Kidney (tissue), 22 donors: ENCODE data around the gene RAP1A. TPM values are rescaled to one million over a fixed set of nuclear protein-coding genes. Genes with fewer than 3 reads are reported as not detected.
A peak's percentile ranks its signal among the peaks of the same experiment; 100 is the strongest.

Experiments
- DNase-seq, 5 donors: peaks; one replicate each; pipeline ENCODE4 v3.0.0-alpha.2; 2013 to 2020
- FAIRE-seq: peaks from 2 replicates; lab custom pipeline; 2012; peaks lifted over from hg19 to GRCh38; lab: Jason Lieb, UNC
- H3K27ac ChIP-seq, 2 donors: one replicate each; pipeline ENCODE4 v1.7.0; 2013; ENCODE audit warnings: low read depth in 2 of 2, low read length in 2 of 2, inconsistent platforms in 1 of 2
- H3K27me3 ChIP-seq: one replicate; pipeline ENCODE4 v1.7.1; 2013; ENCODE audit warnings: low read length, inconsistent platforms; ENCODE audit not compliant: control insufficient read depth, insufficient read depth
- H3K36me3 ChIP-seq, 3 donors: one replicate each; pipeline versions ENCODE4 v1.7.0 to v1.7.1; 2013; ENCODE audit warnings: low read length in 3 of 3, control low read depth in 1 of 3, inconsistent platforms in 1 of 3; ENCODE audit not compliant: insufficient read depth in 3 of 3, control insufficient read depth in 2 of 3
- H3K4me1 ChIP-seq, 3 donors: one replicate each; pipeline versions ENCODE4 v1.7.0 to v1.7.1; 2013; ENCODE audit warnings: low read length in 3 of 3, inconsistent platforms in 1 of 3, low read depth in 1 of 3; ENCODE audit not compliant: control insufficient read depth in 2 of 3, insufficient read depth in 2 of 3
- H3K4me3 ChIP-seq, 3 donors: one replicate each; pipeline versions ENCODE4 v1.7.0 to v1.8.1; 2013; ENCODE audit warnings: low read length in 3 of 3, control low read depth in 1 of 3, inconsistent platforms in 1 of 3
- H3K9ac ChIP-seq, 3 donors: one replicate each; pipeline versions ENCODE4 v1.7.0 to v1.7.1; 2013; ENCODE audit warnings: low read length in 3 of 3, control low read depth in 1 of 3, inconsistent platforms in 1 of 3
- H3K9me3 ChIP-seq, 3 donors: one replicate each; pipeline versions ENCODE4 v1.7.0 to v1.7.1; 2013; ENCODE audit warnings: low read length in 3 of 3, control low read depth in 1 of 3, inconsistent platforms in 1 of 3; ENCODE audit not compliant: control insufficient read depth in 2 of 3, insufficient read depth in 1 of 3
- CTCF ChIP-seq: IDR thresholded peaks from 3 replicates; pipeline ENCODE4 v1.5.1; 2012; ENCODE audit warnings: mild to moderate bottlenecking, moderate library complexity, borderline replicate concordance; ENCODE audit not compliant: insufficient read depth; ENCODE audit errors: extremely low read depth
- intact Hi-C: fragments of 100-400 bp; cut with DNase I; formaldehyde crosslinking; loops from one replicate; pipeline ENCODE4 v1.11.1; 2022
- long read RNA-seq, 10 donors: library from polyadenylated mRNA in 1 of 10; unstranded in 1 of 10; transcript quantifications; one replicate each; pipeline ENCODE4 v2.0.0 and lab custom pipeline, GENCODE V29; 2021 to 2026
- polyA plus RNA-seq: library from polyadenylated mRNA; stranded (reverse); fragments of 350-450 nt; fragmentation: Illumina TruSeq; extraction: RNeasy Lipid Tissue Mini Kit (QIAGEN cat#74804); gene quantifications from one replicate; pipeline ENCODE4 v1.2.3, GENCODE V29; 2014; ENCODE audit warnings: low read depth, low replicate concordance; ENCODE audit not compliant: insufficient read depth
- total RNA-seq: library from RNA; stranded (reverse); fragmentation: NEBNext Ultra II Directional; extraction: Animal tissue kit (Norgen Biotek cat#: 25700); gene quantifications from one replicate; pipeline ENCODE4 v1.2.1, GENCODE V29; 2021
- donor health status: control.
- donor health status: control.
- donor health status: control.
- donor health status: control.
- donor health status: control.
- donor health status: DM: yes; HTN: yes; CAD: no.
- donor health status: Normal renal cell carcinoma (clear cell type).

RAP1A gene
- 91.3 TPM for total RNA-seq
- polyA plus RNA-seq: 55.8 TPM
- long read RNA-seq, donor 1, full-length matches to known transcripts: 9 of 16 reads
- long read RNA-seq, donor 1, partial matches to known transcripts: 7 of 16 reads
- long read RNA-seq, donor 1, other reads (novel, unspliced or antisense): 0 of 16 reads
- long read RNA-seq, donor 2, full-length matches to known transcripts: 23 of 47 reads
- long read RNA-seq, donor 2, partial matches to known transcripts: 24 of 47 reads
- long read RNA-seq, donor 2, other reads (novel, unspliced or antisense): 0 of 47 reads
- long read RNA-seq, donor 3, full-length matches to known transcripts: 27 of 47 reads
- long read RNA-seq, donor 3, partial matches to known transcripts: 20 of 47 reads
- long read RNA-seq, donor 3, other reads (novel, unspliced or antisense): 0 of 47 reads
- long read RNA-seq, donor 4, full-length matches to known transcripts: 21 of 42 reads
- long read RNA-seq, donor 4, partial matches to known transcripts: 21 of 42 reads
- long read RNA-seq, donor 4, other reads (novel, unspliced or antisense): 0 of 42 reads
- long read RNA-seq, donor 5, full-length matches to known transcripts: 2 of 2 reads
- long read RNA-seq, donor 5, partial matches to known transcripts: 0 of 2 reads
- long read RNA-seq, donor 5, other reads (novel, unspliced or antisense): 0 of 2 reads
- long read RNA-seq, donor 6, full-length matches to known transcripts: 44 of 92 reads
- long read RNA-seq, donor 6, partial matches to known transcripts: 48 of 92 reads
- long read RNA-seq, donor 6, other reads (novel, unspliced or antisense): 0 of 92 reads
- long read RNA-seq, donor 7, full-length matches to known transcripts: 21 of 31 reads
- long read RNA-seq, donor 7, partial matches to known transcripts: 4 of 31 reads
- long read RNA-seq, donor 7, other reads (novel, unspliced or antisense): 6 of 31 reads
- long read RNA-seq, donor 8, full-length matches to known transcripts: 27 of 27 reads
- long read RNA-seq, donor 8, partial matches to known transcripts: 0 of 27 reads
- long read RNA-seq, donor 8, other reads (novel, unspliced or antisense): 0 of 27 reads
- long read RNA-seq, donor 9, full-length matches to known transcripts: 20 of 28 reads
- long read RNA-seq, donor 9, partial matches to known transcripts: 8 of 28 reads
- long read RNA-seq, donor 9, other reads (novel, unspliced or antisense): 0 of 28 reads
- long read RNA-seq, donor 10, full-length matches to known transcripts: 10 of 22 reads
- long read RNA-seq, donor 10, partial matches to known transcripts: 12 of 22 reads
- long read RNA-seq, donor 10, other reads (novel, unspliced or antisense): 0 of 22 reads

DNA sequence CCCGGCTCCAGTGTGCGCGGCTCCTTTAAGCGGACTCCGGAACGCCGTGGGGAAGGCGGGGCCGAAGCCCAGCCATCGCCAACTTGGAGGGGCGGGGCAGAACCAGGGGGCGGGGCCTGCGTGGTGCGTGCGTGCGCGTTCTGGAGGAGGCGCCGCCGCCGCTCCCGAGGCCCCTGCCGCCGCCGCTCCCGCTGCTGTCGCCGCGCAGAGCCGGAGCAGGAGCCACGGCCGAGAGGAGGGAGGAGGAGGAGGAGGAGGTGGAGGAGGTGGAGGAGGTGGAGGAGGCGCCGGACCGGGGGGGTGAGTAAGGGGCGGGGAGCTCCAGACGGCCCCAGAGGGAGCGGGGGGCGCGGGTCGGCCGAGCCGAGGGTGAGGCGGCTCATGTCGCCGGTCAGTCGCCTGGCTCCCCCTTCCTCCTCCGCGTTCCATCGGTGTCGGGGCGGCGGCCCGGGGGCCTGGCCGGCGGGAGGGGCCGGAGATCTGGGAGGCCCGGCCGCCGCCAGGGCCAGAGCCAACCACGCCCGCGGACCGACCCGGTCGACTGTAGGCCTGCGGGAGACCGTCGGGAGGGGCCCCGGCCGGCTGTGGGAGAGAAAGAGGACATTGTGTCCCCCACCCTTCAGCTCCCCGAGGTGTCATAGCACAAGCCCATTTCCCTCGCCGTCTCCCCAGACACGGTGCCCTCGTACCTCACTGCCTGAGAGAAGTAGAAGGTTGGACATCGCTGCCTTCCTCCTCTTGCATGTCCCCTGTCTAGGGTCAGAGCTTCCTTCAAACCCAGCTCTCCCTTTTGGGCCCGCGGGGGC lies at the start of gene RAP1A:
RAP1A (plus strand) TSS at position 155 of the 806 bp plus-strand sequence. CDS start 71,572 bp downstream, outside the sequence.
- Histone ChIP-seq H3K27me3 (no peaks in the 10 kb centered on the region), H3K9ac (peak within 1 kb of the TSS; percentile 71 to 81 (median 80)), H3K27ac (peak within 1 kb of the TSS; percentile 82 to 89), H3K36me3 (no peaks in the 10 kb centered on the region), H3K4me3 (peak within 1 kb of the TSS; percentile 88 to 94 (median 88)), H3K4me1 (peaks cover 0 to 11% (median 11%) of the 10 kb centered on the region in 3 donors), H3K9me3 (no peaks in the 10 kb centered on the region)
- DNase-seq: peak; percentile 95 to 99 (median 97)
- no peak for TF ChIP-seq CTCF
- intact Hi-C loops: no loop called here
- FAIRE-seq: no peak

- H3K4me1 ChIP-seq: peaks cover 0 to 4% (median 0%) of the 10 kb centered on the region in 3 donors
- no peak for TF ChIP-seq CTCF
- H3K9me3 ChIP-seq: no peaks in the 10 kb centered on the region
- FAIRE-seq: no peak
- intact Hi-C loops: no loop called here
- no peak overlapping the region for H3K27ac ChIP-seq
- DNase-seq: no peak
- no peaks in the 10 kb centered on the region for H3K27me3 ChIP-seq
- no peak overlapping the region for H3K9ac ChIP-seq
- H3K36me3 ChIP-seq: no peaks in the 10 kb centered on the region
- H3K4me3 ChIP-seq: no peak overlapping the region
Observed at GRCh38 chr1:111569913-111570312, 49.7 kb upstream of the RAP1A start.

DNA sequence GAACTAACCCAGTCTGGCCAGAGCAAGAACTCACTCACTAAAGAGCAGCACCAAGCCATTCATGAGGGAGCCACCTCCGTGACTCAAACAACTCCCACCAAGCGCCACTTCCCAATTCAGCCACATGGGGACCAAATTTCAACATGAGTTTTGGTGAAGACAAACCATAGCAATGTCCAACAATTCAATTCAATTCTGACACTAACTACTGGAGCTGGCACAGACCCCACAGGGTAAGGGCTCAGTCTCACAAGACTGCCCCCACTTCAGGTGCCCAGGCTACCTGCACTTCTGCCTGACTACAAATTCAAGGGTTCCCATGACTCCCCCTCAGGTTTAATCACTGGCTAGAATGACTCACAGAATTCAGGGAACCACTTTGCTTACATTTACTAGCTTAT lies 48.8 kb upstream of the RAP1A start:
- Histone ChIP-seq H3K27me3 (no peaks in the 10 kb centered on the region), H3K4me3 (no peak overlapping the region), H3K9me3 (no peaks in the 10 kb centered on the region), H3K9ac (no peak overlapping the region), H3K36me3 (no peaks in the 10 kb centered on the region), H3K4me1 (peaks cover 0 to 4% (median 0%) of the 10 kb centered on the region in 3 donors), H3K27ac (no peak overlapping the region)
- peak; percentile 18 for TF ChIP-seq CTCF
- FAIRE-seq (no peak), DNase-seq (peak in 1 of 5 donors; percentile 24)
- intact Hi-C loops: no loop called here
